Fibroblast of the aortic adventitia (primary cell): ENCODE data around the gene IER3. TPM values are rescaled to one million over a fixed set of nuclear protein-coding genes. Genes with fewer than 3 reads are reported as not detected.

Experiments
- DNase-seq: peaks from one replicate; pipeline ENCODE4 v3.0.0-alpha.2; 2010; ENCODE audit warnings: low read depth
- H3K4me3 ChIP-seq: 2 replicates; pipeline ENCODE4 v1.5.1; 2011; ENCODE audit warnings: low read depth, mild to moderate bottlenecking, control low read depth, low read length, moderate library complexity
- CTCF ChIP-seq: IDR thresholded peaks from 2 replicates; pipeline ENCODE4 v1.5.1; 2011; ENCODE audit warnings: mild to moderate bottlenecking, low read length, control low read depth, inconsistent platforms; ENCODE audit not compliant: insufficient read depth
- total RNA-seq: library from RNA; depleted of rRNA; stranded (reverse); fragments of >200 nt; gene quantifications from 2 replicates; pipeline ENCODE4 v1.2.3, GENCODE V29; 2012; ENCODE audit warnings: low replicate concordance

The IER3 gene
- total RNA-seq, 1 donor: 23.8 TPM

- no peak for DNase-seq
- H3K4me3 ChIP-seq: no peak overlapping the region
- no peak for TF ChIP-seq CTCF
Observed at GRCh38 chr6:30777155-30777485, 32.8 kb upstream of the IER3 start.

- DNase-seq: no peak
Observed at GRCh38 chr6:30776390-30777154, 32.2 kb upstream of the IER3 start.

GRCh38 chr6:30775104-30775503 is 30.8 kb upstream of the IER3 start:
- no peak for TF ChIP-seq CTCF
- DNase-seq: no peak
- no peak overlapping the region for H3K4me3 ChIP-seq

More at GRCh38 chr6:30776390-30777154, 32.2 kb upstream of the IER3 start:
- no peak for TF ChIP-seq CTCF
- H3K4me3 ChIP-seq: no peak overlapping the region

- DNase-seq: no peak
- H3K4me3 ChIP-seq: no peak overlapping the region
- no peak for TF ChIP-seq CTCF
Observed at GRCh38 chr6:30774701-30775100, 30.4 kb upstream of the IER3 start.

GRCh38 chr6:30770592-30770991 is 26.2 kb upstream of the IER3 start:
- H3K4me3 ChIP-seq: no peak overlapping the region
- no peak for DNase-seq
- no peak for TF ChIP-seq CTCF

- no peak overlapping the region for H3K4me3 ChIP-seq
- DNase-seq: no peak
- no peak for TF ChIP-seq CTCF
Observed at GRCh38 chr6:30769853-30770524, 25.6 kb upstream of the IER3 start.
